ENCODE results near the gene PIK3AP1.

DNA sequence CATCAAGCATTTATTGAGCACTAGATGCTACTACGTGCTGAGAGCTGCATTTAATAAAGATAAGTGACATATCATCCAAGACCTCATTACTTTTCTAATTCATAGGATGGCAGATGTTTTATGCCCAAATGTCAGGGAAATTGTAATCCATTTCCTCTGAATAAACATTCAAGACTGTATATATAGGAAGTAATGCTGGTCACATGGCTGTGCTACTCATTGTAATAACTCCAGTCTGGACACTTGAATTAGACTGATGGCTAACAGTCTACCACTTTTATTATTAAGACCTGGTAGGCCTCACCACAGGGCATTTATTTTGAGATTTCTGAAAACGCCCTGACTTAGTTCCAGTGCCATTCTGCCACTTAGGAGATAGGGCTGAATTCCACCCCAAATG, 36.6 kb downstream of the PIK3AP1 start:
- no peak for TF ChIP-seq CTCF (IDR thresholded peaks at IDR 0.05)
- TF ChIP-seq POLR2AphosphoS5 (IDR thresholded peaks at IDR 0.05) = no peak
- TF ChIP-seq POLR2A (IDR thresholded peaks at IDR 0.05) = no peak
